GM18499 (cell line): Measurements from ENCODE around the gene WNT5B.
"Not testable (repeated sequence)": the region's sequence is repeated elsewhere in the genome, so short reads cannot be mapped to it uniquely, and the experiment has no call there.

Source experiments
- ATAC-seq: cut with Tn5 transposase; IDR thresholded peaks from one replicate; pipeline ENCODE4 v1.9.1; 2021; ENCODE audit warnings: moderate number of reproducible peaks; ENCODE audit not compliant: insufficient read depth, unreplicated experiment

Gene WNT5B

DNA sequence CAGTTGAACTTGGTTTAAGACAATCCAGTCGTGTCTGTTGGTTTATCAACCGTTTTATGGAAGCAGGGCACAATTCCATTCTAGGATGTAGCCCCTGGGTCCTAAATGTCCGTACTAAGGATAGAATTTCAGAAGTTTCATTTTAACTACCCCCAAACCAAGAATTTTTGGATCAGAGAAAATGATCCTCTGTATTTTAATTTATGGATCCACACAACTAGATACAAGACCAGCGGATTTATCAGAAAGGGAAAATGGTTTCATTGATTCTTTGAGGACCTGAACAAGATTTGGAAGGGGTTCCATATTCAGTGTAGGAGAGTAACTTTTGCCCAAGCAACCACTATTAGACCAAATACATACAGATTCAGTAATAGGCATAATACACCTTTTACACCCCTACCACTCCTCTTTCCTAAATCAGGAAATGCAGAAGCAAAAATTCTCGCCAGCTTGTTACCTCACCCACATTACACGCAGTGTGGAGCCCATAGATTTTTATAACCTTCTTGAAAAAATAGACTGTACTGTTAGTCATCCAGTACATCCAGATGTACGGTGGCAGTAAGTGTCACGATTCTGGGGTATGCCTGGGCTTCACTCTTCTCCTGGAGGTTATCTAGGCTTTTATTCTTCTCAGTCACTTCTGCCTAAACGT lies 33.2 kb upstream of the WNT5B start:
- ATAC-seq: no peak

DNA sequence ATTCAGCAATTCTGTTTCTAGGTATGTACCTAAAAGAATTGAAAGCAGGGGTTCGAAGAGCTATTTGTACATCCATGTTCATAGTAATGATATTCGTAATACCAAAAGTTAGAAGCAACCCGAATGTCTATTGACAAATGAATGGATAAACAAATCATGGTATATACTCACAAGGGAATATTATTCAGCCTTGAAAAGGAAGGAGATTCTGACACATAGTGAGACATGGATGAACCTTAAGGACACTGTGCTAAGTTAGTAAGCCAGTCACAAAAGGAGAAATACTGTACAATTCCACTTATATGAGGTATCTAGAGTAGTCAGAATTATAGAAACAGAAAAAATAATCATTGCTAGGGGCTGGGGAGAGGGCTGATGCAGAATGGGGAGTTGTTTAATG lies 30.3 kb upstream of the WNT5B start:
- ATAC-seq: no peak

DNA sequence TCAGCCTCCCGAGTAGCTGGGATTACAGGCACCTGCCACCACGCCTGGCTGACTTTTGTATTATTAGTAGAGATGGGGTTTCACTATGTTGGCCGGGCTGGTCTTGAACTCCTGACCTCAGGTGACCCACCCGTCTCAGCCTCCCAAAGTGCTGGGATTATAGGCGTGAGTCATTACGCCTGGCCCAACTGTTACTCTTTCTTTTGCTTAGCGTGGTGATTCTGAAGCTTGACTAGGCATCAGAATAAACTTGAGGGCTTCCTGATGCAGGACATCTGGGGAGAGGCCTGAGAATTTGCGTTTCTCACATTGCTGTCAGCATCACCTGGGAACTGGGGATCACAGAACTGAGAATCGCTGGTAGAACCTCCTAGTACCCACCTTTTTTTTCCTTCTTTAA lies 26.3 kb upstream of the WNT5B start:
- not testable (repeated sequence) for ATAC-seq

DNA sequence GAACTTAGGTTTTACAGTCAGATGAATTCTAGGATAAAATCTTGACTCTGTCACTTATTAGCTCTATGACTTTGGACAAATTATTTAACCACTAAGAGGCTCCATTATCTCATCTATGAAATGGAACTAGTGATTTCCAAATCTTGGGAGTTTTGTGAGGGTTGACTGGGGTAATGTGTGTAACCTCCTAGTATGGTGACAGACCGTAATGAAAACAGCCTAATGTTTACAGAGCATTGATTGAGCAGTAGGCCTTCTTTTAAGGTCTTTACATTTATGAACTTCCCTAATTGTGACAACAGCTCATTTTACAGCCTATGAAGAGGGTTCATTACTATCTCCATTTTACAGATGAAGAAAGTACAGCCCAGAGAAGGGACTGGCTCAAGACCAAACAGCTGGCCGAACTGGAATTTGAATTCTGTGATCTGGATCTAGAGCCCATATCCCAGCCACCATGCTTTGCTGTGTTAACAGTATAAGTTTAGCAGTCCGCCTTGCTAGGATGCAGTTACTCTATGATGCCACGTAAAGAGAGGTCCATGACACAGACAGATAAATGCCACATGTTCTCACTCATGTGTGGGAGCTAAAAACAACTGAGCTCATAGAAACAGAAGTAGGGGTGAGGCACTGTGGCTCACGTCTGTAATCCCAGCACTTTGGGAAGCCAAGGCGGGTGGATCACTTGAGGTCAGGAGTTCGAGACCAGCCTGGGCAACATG lies 25.6 kb upstream of the WNT5B start:
- no peak for ATAC-seq

DNA sequence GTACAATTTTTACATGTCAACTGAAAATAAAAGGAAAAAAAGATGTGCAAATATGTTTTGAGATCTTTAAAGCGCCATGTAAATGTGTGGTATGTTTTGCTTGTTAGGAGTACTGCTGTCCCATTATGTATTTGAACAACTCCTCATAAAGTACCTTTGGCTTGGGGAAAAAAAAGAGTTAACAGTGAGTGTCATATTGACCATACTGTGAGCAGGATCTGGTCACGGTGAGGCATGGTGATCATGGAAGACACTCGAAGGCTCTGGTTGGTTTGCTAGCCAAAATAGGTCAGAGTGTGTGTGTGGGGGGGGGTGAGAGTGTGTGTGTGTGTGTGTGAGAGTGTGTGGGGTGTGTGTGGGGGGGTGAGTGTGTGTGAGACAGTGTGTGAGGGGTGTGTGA lies 24.6 kb upstream of the WNT5B start:
- ATAC-seq: no peak

DNA sequence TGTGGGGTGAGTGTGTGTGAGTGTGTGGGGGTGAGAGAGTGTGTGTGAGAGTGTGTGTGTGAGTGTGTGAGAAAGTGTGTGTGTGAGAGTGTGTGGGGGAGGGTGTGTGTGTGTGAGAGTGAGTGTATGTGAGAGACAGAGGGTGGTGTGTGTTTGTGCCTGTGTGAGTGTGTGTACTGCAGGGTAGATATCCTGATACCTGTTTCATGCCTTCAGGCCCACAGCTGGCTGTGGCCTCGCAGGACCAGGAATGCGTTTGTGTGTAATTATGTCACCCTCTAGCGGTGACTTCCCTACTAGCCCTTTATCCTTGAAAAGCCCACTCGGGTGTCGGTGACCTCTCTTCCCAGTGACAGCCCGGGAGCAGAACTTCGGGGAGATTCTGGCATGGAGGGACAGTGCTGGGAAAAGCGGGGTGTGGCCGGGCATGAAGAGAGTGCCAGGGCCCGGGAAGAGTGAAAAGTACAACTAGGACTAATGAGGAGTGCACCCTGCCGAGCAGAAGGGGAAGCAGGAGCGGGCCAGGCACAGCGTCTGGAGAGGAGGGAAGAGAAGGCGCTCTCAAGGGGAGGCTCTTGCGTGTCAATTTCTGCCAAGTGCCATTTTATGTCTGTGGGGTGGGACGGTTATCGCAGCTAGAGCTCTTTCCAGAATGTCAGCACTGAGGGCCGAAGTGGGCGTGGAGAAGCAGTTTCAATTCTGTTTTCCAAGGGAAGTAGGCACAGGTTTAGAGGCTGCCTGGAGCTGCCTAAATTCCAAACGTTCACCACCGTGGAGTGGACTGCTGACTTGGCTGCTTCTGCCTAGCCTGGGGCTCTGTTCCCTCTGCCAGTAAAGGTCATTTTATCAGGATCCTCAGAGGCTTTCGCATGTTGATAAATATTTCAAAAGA lies 23.7 kb upstream of the WNT5B start:
- peak; percentile 12 for ATAC-seq

DNA sequence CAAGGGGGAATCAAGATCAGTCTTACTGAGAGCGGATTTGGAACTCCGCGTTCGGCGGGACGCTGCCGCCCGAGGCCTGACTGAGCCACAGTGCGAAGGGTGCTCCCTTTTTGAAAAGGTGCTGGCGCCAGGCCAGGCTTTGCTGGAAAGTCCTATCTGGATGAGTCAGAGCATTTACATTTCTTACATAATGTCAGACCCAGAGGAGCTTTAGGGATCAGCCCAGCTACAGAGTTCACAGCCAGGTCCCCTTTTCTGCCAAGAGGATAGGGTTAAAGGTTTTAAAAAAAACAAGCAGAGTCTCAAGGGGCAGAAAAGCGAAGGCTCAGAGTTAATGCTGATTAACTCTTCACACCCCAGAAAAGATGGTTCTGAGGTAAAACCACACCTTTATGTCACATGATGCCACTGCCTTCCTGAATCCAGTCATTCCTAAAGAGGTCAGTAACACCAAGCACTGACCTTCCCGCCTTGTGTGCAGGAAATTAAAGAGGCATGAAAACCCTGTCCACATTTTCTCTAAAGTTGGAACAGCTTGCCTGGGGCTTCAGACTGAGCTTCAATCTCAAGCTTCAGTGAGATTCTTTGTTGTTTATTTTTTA lies 22.9 kb upstream of the WNT5B start:
- ATAC-seq: peak; percentile 51

DNA sequence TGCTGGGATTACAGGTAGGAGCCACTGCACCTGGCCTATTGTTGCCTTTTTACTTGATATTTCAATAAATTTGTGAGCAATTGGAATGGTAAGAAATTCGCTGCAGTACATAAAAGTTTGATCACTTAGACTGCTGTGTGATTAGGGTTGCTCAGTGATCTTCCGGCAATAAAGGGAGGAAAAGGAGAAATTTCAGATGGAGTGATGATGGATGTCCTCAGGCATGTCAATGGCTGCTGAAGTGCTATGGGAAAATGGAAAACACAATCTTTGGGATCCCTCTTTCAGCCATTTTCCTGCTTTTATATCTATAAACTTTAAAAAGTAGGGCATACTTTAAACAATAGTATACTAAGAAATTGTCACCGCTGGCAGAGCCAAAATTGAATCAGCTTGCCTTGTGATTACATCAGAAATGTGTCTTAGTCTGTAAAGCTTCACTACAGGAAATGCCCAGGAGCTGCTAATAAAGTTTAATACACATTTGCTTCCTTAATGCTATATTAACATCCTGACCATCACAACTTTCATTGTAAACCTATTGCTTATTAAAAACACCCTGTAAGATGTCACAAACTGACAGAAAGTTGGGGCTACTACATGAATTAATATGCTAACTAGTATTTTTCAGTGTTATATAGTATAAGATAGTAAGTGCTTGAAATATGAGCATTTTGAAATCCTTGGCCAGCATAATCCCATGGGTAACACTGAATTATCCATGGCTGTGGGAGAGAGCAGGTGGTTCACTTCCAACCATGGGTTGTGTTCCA lies 20.9 kb upstream of the WNT5B start:
- no peak for ATAC-seq

DNA sequence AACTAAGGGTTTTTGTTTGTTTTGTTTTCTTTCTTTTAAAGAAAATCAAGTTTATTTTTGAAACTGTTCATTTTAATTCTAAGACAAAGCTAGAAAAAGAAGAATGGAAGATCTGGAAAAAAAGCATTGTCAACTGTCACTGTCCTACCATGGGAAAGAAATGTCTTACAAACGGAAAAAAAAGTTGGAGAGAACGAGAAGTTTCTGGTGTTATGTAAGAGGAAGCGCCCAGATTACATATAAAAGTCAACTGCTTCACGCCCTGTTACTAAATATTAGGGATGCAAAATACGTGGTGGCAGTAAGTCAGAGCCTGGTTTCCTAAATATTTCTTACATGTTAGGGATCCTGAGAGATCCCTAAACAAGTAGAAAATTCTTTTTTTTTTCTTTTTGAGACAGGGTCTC lies 20.3 kb upstream of the WNT5B start:
- no peak for ATAC-seq

DNA sequence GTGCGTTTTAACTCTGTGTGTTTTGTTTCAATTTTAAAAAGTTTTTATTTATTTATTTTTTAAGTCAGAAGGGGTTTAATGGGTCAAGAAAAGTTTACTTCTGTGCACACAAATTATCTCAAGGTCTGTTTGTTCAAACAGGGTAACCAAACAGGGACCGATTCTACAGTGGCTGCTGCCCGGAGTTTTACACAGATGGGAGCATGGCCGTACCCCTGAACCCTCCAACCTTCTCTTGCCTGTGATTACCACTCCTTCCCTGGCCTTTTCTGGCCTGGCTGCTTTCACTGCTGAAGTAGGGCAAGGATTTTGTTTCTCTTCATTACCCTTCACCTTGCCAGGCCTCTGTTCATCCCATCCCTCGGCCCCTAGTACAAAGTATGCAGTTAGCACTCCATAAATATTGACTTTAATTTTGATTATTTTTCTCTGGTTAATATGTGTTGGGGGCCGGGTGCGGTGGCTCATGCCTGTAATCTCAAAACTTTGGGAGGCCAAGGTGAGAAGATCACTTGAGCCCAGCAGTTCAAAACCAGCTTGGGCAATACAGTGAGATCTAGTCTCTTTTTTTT lies 18.9 kb upstream of the WNT5B start:
- ATAC-seq: no peak

DNA sequence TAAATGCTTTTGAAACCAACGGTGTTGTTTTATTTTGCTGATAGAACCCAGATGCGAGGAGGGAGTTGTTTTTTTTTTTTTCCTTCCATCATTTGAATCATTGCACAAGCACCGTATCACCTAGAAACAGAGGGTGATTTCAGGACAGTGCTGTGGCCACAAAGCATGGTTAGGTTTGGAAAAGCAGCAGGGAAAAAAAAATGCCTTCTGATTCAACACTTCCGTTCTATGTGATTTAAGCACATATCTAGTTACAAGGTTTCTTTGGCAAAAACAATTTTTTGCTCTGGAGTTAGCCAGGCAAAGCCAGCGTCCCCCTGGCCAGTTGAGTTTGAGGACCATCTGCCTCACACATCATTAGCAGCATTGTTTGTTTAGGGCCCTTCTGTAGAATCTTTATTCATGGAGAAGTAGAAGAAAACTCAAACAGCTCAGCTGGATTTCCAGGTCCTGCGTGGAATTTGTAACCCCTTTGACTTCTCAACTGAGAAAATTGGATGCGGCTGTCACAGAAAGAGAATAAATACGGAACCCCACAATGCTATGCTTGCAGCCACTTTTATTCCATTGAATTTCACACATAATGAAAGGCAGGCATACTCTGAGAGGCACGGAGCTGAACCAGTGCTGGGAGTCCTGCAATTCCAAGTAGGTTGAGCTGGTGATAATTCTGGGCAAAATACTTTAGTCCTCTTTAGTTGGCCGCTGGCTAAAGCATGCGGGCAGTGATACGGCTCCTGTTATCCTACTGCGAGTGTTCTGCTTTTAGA lies 17.0 kb upstream of the WNT5B start:
- no peak for ATAC-seq

DNA sequence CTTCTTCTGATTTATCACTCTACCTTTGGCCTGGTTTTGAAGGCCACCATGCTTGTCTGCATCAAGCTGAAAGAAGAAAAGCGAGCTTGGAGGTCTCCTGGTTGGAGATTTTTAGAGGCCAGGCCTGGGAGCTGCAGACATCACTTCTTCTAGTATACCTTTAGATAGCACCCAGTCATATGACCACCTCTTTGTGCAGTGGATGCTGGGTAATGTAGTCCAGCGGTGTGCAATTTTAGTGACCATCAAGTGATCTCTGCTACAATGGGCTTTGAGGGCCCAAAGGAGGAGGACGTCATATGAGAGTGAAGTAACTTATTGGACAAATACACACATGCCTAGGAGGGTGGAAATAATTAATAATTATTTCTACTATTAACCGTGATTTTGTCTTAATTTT lies 15.2 kb upstream of the WNT5B start:
- ATAC-seq: no peak

DNA sequence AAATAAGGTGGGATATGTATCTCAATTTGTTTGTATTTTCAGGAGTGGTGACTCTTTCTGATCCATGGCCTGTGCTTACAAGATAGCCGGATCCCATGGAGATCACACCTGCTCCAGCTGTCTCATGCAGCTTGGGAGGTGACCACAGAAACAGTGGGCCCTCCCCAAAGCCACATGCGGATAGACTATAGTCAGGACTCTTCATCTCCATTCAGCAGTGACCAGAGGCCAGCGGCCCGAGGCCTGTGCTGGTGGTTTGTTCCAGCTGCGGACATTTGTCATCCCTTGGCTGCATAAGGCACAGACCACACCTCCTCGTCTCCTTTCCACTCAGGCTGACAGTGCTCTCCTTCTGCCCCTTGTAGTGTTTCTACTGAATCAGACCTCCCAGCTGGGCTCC lies 14.7 kb upstream of the WNT5B start:
- no peak for ATAC-seq

DNA sequence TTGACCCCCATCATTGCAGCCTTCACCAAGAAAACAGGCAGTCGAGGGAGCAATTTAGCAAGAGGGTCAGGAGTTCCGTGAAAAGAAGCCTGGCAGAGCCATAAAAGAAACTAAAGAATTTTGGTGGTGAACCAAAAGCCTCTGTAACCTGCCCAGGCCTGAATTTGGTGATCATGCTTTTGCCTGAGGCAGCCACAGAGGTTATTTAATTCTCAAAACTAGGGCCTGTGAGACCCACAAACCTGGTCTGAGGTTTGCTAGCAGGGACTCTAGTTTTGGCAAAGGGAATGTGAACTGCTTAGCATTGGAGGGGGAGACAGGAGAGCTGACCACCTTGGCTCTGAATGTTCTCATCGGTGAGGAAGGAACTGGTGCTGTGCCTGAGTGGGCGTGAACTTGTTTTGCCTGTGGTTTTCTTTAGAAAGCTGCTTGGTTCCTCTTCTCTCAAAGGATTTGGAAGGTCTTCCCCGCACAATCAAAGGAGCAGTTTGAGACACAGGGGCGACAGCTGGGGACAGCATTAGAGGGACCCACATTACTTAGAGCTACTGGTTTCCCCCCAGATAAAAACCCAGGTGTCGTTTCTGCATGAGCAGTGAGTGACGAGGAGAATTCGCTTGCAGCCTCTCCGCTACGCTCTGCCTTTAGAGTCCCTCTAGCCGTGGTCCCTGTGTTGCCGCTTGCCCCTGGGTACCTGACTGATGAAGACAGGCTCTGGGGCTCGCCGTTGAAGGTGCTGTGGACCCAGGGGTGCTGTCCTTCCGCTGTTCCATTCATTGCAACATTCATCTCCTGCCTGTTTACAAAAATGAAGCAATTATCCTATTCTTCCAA lies 12.6 kb upstream of the WNT5B start:
- ATAC-seq: no peak

DNA sequence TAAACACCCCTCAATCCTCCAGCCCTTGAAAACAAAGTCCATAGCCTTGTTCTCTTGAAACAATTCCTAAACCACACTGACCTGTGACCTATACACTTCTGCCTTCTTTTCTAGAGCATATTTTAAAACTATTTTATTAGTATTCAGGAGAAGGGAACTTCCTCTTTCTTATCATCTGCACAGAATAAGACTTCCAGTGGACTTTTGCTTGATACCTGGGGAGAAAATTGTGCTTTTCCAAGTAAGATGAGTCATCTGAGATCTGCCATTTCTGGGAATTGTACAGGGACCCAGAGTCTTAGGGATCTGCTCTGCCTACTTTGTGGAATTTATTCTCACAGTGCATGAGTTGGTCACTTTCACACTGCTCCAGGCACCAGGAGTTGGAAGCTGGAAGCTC lies 10.5 kb upstream of the WNT5B start:
- no peak for ATAC-seq

DNA sequence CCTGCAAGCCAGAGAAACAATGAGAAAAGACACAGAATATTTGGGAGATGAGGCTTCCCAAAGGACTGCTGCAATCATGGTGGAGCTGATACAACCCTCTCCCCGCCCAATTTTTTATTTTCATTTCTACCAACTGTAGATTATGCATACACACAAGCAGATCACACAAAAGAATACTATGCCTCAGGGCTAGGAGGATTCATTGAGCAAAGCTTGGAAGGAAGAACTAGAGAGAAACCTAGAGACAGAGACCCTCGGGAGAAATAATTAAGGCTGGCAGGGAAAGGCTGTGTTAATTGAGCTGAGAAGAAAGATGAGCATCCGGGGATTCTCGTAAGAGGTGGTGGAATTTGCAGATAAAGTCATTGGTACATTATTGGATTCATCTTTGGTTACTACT lies 9.9 kb upstream of the WNT5B start:
- no peak for ATAC-seq

DNA sequence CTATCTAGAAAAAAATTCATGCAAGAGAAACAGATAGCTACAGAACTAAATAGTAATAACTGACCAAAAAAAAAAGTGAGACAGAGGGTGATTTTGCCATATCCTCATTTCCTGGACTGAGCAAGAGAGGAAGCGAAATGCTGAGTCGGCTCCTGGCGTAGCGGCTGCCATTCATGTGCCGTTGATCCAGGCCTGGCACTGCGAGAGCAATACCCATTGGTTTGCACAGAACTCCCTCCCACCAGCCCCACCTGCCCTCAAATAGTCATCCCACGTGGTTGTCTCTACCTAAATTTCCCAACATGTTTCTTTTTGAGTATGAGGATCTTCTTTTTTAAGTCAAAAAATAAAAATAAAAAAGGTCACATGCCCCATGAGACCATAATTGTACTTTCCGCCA lies 9.4 kb upstream of the WNT5B start:
- ATAC-seq: no peak

DNA sequence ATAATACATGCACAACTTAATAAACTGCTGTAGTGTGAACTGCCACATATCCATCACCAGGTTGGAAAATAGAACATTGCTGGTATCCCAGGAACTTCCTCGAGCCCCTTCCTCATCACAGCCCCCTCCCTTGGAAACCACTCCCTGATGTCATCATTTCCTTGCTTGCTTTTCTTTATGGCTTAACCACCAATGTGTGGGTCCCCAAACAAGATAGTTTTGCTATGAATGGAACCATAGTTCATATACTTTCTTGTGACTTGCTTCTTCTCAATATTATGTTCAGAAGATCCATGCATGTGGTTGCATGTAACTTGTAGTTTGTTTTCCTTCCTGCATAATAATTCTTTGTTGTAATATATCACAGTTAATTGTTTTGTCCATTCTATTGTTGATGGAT lies 8.9 kb upstream of the WNT5B start:
- ATAC-seq: no peak
